Stimulated activated naive CD8-positive, alpha-beta T cell treated with anti-CD3 and anti-CD28 coated beads, Interleukin-15, amount 100 ng/mL, for 72 hours (primary cell): Measurements from ENCODE around the gene POU5F1.
"Not testable (repeated sequence)": the region's sequence is repeated elsewhere in the genome, so short reads cannot be mapped to it uniquely, and the experiment has no call there.

ENCODE experiments used
- ATAC-seq: fragments of 150-1000 bp; cut with Tn5 transposase; 2 replicates; pipeline ENCODE4 v1.10.0; 2021; ENCODE audit warnings: mild to moderate bottlenecking, moderate library complexity
- DNase-seq, 2 donors: peaks; one replicate each; pipeline ENCODE4 v3.0.0; 2021 to 2022
- H3K27ac Mint-ChIP-seq, 2 donors: one replicate each; pipeline ENCODE4 v1.8.0; 2022; ENCODE audit warnings: mild to moderate bottlenecking in 2 of 2, mixed read lengths in 2 of 2, moderate library complexity in 2 of 2
- H3K27me3 Mint-ChIP-seq: one replicate; pipeline ENCODE4 v1.8.0; 2022; ENCODE audit warnings: mixed read lengths
- H3K4me1 Mint-ChIP-seq: one replicate; pipeline ENCODE4 v1.8.0; 2022; ENCODE audit warnings: mild to moderate bottlenecking, mixed read lengths
- H3K4me3 Mint-ChIP-seq, 2 donors: one replicate each; pipeline ENCODE4 v1.8.0; 2022; ENCODE audit warnings: mild to moderate bottlenecking in 2 of 2, mixed read lengths in 2 of 2, moderate library complexity in 1 of 2
- H3K9me3 Mint-ChIP-seq, 2 donors: one replicate each; pipeline ENCODE4 v1.8.0; 2022; ENCODE audit warnings: mixed read lengths in 2 of 2

POU5F1 gene

DNA sequence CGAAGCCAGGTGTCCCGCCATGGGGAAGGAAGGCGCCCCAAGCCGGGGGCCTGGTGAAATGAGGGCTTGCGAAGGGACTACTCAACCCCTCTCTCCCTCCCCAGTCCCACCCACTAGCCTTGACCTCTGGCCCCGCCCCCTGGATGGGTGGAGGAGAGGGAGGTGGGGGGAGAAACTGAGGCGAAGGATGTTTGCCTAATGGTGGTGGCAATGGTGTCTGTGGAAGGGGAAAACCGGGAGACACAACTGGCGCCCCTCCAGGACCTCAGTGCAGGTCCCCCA is at the start of gene POU5F1:
POU5F1 (minus strand) TSS at position 83 of the 282 bp plus-strand sequence; CDS start at position 21, 62 bp downstream.
- H3K27ac Mint-ChIP-seq: peak within 1 kb of the TSS in 1 of 2 donors; percentile 94
- no peaks in the 10 kb centered on the region for H3K27me3 Mint-ChIP-seq
- no peak for ATAC-seq
- H3K4me3 Mint-ChIP-seq: no peak within 1 kb of the TSS
- peaks cover 1% of the 10 kb centered on the region for H3K4me1 Mint-ChIP-seq
- no peaks in the 10 kb centered on the region for H3K9me3 Mint-ChIP-seq
- no peak for DNase-seq

- Mint-ChIP-seq H3K27me3 (no peaks in the 10 kb centered on the region), H3K9me3 (peaks cover 4 to 8% of the 10 kb centered on the region in 2 donors), H3K4me1 (peaks cover 6% of the 10 kb centered on the region), H3K4me3 (no peak overlapping the region), H3K27ac (no peak overlapping the region)
- ATAC-seq (no peak), DNase-seq (no peak)
Measured at GRCh38 chr6:31216208-31216898, 45.9 kb upstream of the POU5F1 start.

DNA sequence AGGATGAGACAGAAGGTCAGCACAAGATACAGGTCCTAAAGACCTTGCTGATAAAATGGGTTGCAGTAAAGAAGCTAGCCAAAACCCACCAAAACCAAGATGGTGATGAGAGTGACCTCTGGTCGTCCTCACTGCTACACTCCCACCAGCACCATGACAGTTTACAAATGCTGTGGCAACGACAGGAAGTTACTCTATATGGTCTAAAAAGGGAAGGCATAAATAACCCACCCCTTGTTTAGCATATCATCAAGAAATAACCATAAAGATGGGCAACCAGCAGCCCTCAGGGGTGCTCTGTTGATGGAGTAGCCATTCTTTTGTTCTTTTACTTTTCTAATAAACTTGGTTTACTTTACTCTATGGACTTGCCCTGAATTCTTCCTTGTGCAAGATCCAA is 44.7 kb upstream of the POU5F1 start:
- H3K4me3 Mint-ChIP-seq, H3K4me1 Mint-ChIP-seq, H3K27me3 Mint-ChIP-seq, H3K27ac Mint-ChIP-seq, DNase-seq, ATAC-seq, H3K9me3 Mint-ChIP-seq: not testable (repeated sequence)

GRCh38 chr6:31214516-31214915 is 44.0 kb upstream of the POU5F1 start:
- Mint-ChIP-seq H3K9me3 (peaks cover 4 to 8% of the 10 kb centered on the region in 2 donors), H3K27ac (no peak overlapping the region), H3K27me3 (no peaks in the 10 kb centered on the region), H3K4me3 (no peak overlapping the region), H3K4me1 (peaks cover 6% of the 10 kb centered on the region)
- no peak for ATAC-seq
- DNase-seq: no peak

DNA sequence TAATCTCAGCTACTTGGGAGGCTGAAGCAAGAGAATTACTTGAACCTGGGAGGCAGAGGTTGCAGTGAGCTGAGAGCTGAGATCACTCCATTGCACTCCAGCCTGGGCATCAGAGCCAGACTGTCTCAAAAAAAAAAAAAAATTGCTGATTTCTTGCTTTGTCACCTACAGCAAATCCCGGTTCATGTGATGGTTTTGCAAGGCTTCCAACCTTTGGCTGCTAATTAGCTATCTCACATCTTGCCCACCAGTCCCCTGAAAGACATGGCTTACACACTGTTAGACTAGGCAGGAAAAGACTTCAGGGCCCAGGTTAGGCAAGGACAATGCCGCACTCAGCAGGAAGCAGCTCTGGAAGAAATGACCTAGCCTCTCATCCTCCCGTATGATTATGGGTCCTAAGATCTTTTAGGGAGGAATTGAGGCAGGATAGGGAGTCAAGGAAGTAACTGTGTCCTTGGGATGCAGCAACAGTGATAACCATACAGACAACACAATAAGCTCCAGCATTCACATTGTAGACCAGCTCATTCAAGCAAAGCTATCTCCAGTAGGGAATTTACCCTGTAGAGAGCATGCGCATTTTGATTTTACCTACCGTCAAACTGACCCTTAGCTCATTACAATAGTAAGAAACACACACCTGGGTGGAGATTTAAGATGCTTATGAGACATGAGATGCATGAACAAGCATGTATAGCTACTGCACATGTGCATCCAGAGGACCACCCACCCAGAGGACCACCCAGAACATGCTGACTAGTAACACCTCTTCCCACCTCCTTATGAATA is 40.5 kb upstream of the POU5F1 start:
- Mint-ChIP-seq H3K27ac (no peak overlapping the region), H3K9me3 (peaks cover 0 to under 1% of the 10 kb centered on the region in 2 donors), H3K4me1 (peaks cover 9% of the 10 kb centered on the region), H3K27me3 (no peaks in the 10 kb centered on the region), H3K4me3 (no peak overlapping the region)
- ATAC-seq: no peak
- DNase-seq: no peak

DNA sequence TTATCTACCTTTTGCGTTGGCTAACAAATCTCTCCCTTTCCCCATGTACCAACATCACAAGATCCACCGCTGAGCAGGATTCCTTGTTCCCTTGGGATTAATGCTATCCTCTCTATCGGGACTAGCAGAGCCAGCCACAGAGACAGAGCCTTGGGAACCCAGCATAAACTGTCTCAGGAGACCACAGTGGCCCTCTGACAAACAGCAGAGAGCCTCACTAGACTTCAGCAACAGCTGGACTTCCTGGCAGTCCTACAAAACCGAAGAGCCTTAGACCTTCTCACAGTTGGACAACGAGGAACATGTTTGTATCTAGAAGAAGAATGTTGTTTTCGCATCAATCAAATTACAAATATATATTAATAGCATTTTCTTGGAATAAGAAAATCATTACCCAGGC is 39.6 kb upstream of the POU5F1 start:
- Mint-ChIP-seq H3K4me3 (no peak overlapping the region), H3K9me3 (no peaks in the 10 kb centered on the region), H3K27ac (no peak overlapping the region), H3K27me3 (no peaks in the 10 kb centered on the region), H3K4me1 (peaks cover 16% of the 10 kb centered on the region)
- DNase-seq (no peak), ATAC-seq (no peak)

DNA sequence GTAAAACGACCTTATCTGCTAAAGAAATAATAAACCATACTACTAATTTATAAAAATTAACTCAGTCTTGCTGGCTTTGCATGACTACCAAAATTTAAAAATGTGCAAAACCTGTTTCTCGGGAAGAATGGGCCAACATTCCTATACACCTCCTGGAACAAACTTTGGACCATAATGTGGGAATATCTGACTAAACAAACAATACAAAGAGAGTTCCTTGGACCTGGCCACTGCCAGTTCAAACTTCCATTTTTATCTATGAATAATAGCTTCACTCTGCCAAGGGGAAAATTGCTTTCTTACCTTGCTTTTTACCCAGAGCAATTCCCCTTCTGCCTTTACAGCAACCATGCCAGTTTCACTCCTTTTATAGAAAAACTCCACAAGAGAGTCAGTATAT is 38.7 kb upstream of the POU5F1 start:
- peaks cover 25% of the 10 kb centered on the region for H3K4me1 Mint-ChIP-seq
- DNase-seq: no peak
- no peaks in the 10 kb centered on the region for H3K27me3 Mint-ChIP-seq
- no peak for ATAC-seq
- no peak overlapping the region for H3K27ac Mint-ChIP-seq
- H3K9me3 Mint-ChIP-seq: no peaks in the 10 kb centered on the region
- H3K4me3 Mint-ChIP-seq: no peak overlapping the region

DNA sequence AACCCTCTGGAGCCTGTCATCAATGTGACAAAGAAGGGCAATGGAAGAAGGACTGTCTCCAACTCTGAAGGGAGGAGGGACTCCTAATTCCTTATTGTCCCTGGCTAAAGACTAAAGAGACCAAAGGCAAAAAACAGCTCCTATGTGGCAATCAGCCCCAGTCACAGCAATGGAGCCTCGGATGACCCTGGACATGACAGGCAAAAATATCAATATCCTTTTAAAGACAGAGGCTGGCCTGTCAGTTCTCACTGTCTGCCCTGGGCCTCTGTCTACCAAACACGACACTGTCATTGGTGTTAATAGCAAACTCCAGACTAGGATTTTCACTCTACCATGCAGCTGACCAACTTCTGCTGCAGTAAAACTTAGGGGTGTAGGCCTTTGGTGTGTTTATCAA is 38.0 kb upstream of the POU5F1 start:
- no peak overlapping the region for H3K4me3 Mint-ChIP-seq
- H3K27ac Mint-ChIP-seq: no peak overlapping the region
- H3K27me3 Mint-ChIP-seq: no peaks in the 10 kb centered on the region
- DNase-seq (no peak), ATAC-seq (no peak)
- peaks cover 31% of the 10 kb centered on the region for H3K4me1 Mint-ChIP-seq
- H3K9me3 Mint-ChIP-seq: no peaks in the 10 kb centered on the region

DNA sequence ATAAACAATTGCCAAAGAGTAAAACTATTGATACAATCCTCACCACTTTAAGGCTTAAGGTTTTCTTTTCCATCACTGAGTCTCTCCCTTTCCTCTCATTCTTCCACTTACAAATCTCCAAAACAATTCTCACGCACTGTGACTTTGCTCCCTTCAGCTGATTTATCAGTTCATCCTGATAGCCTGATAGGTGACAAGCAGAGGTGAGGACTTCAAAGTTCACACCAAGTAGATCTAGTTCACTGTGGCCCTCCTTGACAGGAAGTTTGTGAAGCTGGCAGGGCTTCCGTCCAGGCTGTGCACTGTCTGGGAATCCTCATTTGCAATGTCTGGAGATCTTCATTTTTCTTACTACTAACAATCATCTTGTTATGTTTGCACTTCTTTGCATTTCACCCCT is 35.2 kb upstream of the POU5F1 start:
- no peak for ATAC-seq
- H3K9me3 Mint-ChIP-seq: peaks cover 7 to 14% of the 10 kb centered on the region in 2 donors
- H3K4me1 Mint-ChIP-seq: peaks cover 56% of the 10 kb centered on the region
- H3K27me3 Mint-ChIP-seq: no peaks in the 10 kb centered on the region
- peak overlapping the region; percentile 23 to 40 for H3K4me3 Mint-ChIP-seq
- peak overlapping the region in 1 of 2 donors; percentile 7 for H3K27ac Mint-ChIP-seq
- no peak for DNase-seq

- DNase-seq: no peak
- ATAC-seq: no peak
- H3K4me3 Mint-ChIP-seq: peak overlapping the region; percentile 72 to 93
- peak overlapping the region; percentile 98 to 99 for H3K27ac Mint-ChIP-seq
- H3K4me1 Mint-ChIP-seq: peaks cover 61% of the 10 kb centered on the region
- H3K27me3 Mint-ChIP-seq: no peaks in the 10 kb centered on the region
- peaks cover 7 to 22% of the 10 kb centered on the region in 2 donors for H3K9me3 Mint-ChIP-seq
Measured at GRCh38 chr6:31204751-31205145, 34.3 kb upstream of the POU5F1 start.

- Mint-ChIP-seq H3K27me3 (no peaks in the 10 kb centered on the region), H3K9me3 (peaks cover 7 to 23% of the 10 kb centered on the region in 2 donors), H3K27ac (peak overlapping the region; percentile 98 to 99), H3K4me3 (peak overlapping the region; percentile 72 to 93), H3K4me1 (peaks cover 74% of the 10 kb centered on the region)
- DNase-seq: peak; percentile 62 to 76
- ATAC-seq: peak; percentile 88
Measured at GRCh38 chr6:31203345-31203979, 33.0 kb upstream of the POU5F1 start.

GRCh38 chr6:31202259-31203166 is 32.0 kb upstream of the POU5F1 start:
- peak in 1 of 2 donors; percentile 15 for DNase-seq
- Mint-ChIP-seq H3K27ac (peak overlapping the region; percentile 98 to 99), H3K9me3 (peaks cover 7 to 23% of the 10 kb centered on the region in 2 donors), H3K4me3 (peak overlapping the region; percentile 72 to 93), H3K4me1 (peaks cover 68% of the 10 kb centered on the region), H3K27me3 (no peaks in the 10 kb centered on the region)
- no peak for ATAC-seq

DNA sequence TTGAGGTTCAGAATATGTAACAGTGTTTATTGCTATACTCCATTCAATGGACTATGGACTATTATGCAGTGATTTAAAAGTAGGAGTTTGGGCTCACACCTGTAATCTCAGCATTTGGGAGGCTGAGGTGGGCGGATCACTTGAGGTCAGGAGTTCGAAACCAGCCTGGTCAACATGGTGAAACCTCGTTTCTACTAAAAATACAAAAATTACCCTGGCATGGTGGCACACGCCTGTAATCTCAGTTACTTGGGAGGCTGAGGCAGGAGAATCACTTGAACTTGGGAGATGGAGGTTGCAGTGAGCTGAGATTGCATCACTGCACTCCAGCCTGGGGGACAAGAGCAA is 28.6 kb upstream of the POU5F1 start:
- Mint-ChIP-seq H3K4me3 (peak overlapping the region; percentile 65 to 83), H3K4me1 (peaks cover 69% of the 10 kb centered on the region)

GRCh38 chr6:31197559-31198305 is 27.2 kb upstream of the POU5F1 start:
- Mint-ChIP-seq H3K4me3 (peak overlapping the region; percentile 65 to 83), H3K27ac (peak overlapping the region; percentile 96 to 100), H3K9me3 (peaks cover 7 to 23% of the 10 kb centered on the region in 2 donors), H3K4me1 (peaks cover 55% of the 10 kb centered on the region), H3K27me3 (no peaks in the 10 kb centered on the region)
- ATAC-seq: peak; percentile 86
- peak; percentile 93 to 96 for DNase-seq

More for the DNA sequence above, 28.6 kb upstream of the POU5F1 start:
- not testable (repeated sequence) for DNase-seq, ATAC-seq, H3K27me3 Mint-ChIP-seq
- H3K27ac Mint-ChIP-seq: peak overlapping the region; percentile 27 to 46
- peaks cover 7 to 23% of the 10 kb centered on the region in 2 donors for H3K9me3 Mint-ChIP-seq
